H9 (cell line): ENCODE results near the gene CCNC. TPM values are rescaled to one million over a fixed set of nuclear protein-coding genes. Genes with fewer than 3 reads are reported as not detected.
A peak's percentile ranks its signal among the peaks of the same experiment; 100 is the strongest.

ENCODE experiments used
- DNase-seq: peaks from one replicate; pipeline ENCODE4 v3.0.0-alpha.2; 2017
- H2AFZ ChIP-seq: one replicate; pipeline ENCODE4 v1.6.1; 2013; ENCODE audit warnings: mild to moderate bottlenecking, low read length, control low read depth, moderate library complexity
- H2AK5ac ChIP-seq: 2 replicates; pipeline ENCODE4 v1.6.1; 2013; ENCODE audit warnings: low read length, control low read depth, mixed read lengths; ENCODE audit not compliant: insufficient read length
- H2BK120ac ChIP-seq: one replicate; pipeline ENCODE4 v1.6.1; 2013; ENCODE audit warnings: low read depth, mild to moderate bottlenecking, low read length, control low read depth, inconsistent platforms; ENCODE audit not compliant: poor library complexity, severe bottlenecking
- H2BK12ac ChIP-seq: 2 replicates; pipeline ENCODE4 v1.6.1; 2013; ENCODE audit warnings: low read length, control low read depth, mixed read lengths, low read depth; ENCODE audit not compliant: insufficient read length
- H2BK15ac ChIP-seq: 2 replicates; pipeline ENCODE4 v1.6.1; 2013; ENCODE audit warnings: low read depth, low read length, control low read depth
- H2BK20ac ChIP-seq: one replicate; pipeline ENCODE4 v1.6.1; 2013; ENCODE audit warnings: low read depth, mild to moderate bottlenecking, low read length, control low read depth, inconsistent platforms; ENCODE audit not compliant: poor library complexity, severe bottlenecking
- H2BK5ac ChIP-seq: 2 replicates; pipeline ENCODE4 v1.6.1; 2013; ENCODE audit warnings: low read length, control low read depth, mixed read lengths; ENCODE audit not compliant: insufficient read length
- H3K14ac ChIP-seq: 2 replicates; pipeline ENCODE4 v1.6.1; 2013; ENCODE audit warnings: low read length, control low read depth; ENCODE audit not compliant: insufficient read depth
- H3K18ac ChIP-seq: 2 replicates; pipeline ENCODE4 v1.6.1; 2013; ENCODE audit warnings: low read depth, mild to moderate bottlenecking, mixed read lengths, low read length, control low read depth; ENCODE audit not compliant: insufficient read length
- H3K23ac ChIP-seq: 2 replicates; pipeline ENCODE4 v1.6.1; 2013; ENCODE audit warnings: low read length, control low read depth, mixed read lengths, low read depth; ENCODE audit not compliant: insufficient read length
- H3K23me2 ChIP-seq: 2 replicates; pipeline ENCODE4 v1.6.1; 2013; ENCODE audit warnings: low read depth, mild to moderate bottlenecking, mixed read lengths, low read length, control low read depth; ENCODE audit not compliant: insufficient read length, poor library complexity, severe bottlenecking
- H3K27ac ChIP-seq: 2 replicates; pipeline ENCODE4 v1.5.1; 2013; ENCODE audit warnings: low read length, control low read depth, mixed read lengths, low read depth; ENCODE audit not compliant: insufficient read length
- H3K27me3 ChIP-seq: 2 replicates; pipeline ENCODE4 v1.6.1; 2013; ENCODE audit warnings: low read length, control low read depth, inconsistent platforms; ENCODE audit not compliant: insufficient read depth
- H3K4ac ChIP-seq: 2 replicates; pipeline ENCODE4 v1.6.1; 2013; ENCODE audit warnings: low read depth, mild to moderate bottlenecking, control low read depth, inconsistent platforms, low read length, moderate library complexity
- H3K4me1 ChIP-seq: 2 replicates; pipeline ENCODE4 v1.6.1; 2013; ENCODE audit warnings: low read length, control low read depth, inconsistent platforms; ENCODE audit not compliant: insufficient read depth
- H3K4me2 ChIP-seq: 2 replicates; pipeline ENCODE4 v1.6.1; 2013; ENCODE audit warnings: low read length, control low read depth, mixed read lengths; ENCODE audit not compliant: insufficient read length, insufficient read depth
- H3K56ac ChIP-seq: 2 replicates; pipeline ENCODE4 v1.6.1; 2013; ENCODE audit warnings: low read depth, mild to moderate bottlenecking, mixed read lengths, low read length, control low read depth; ENCODE audit not compliant: insufficient read length
- H3K79me1 ChIP-seq: 2 replicates; pipeline ENCODE4 v1.6.1; 2013; ENCODE audit warnings: low read depth, mild to moderate bottlenecking, moderate library complexity, low read length, control low read depth, inconsistent platforms; ENCODE audit not compliant: insufficient read depth, poor library complexity, severe bottlenecking
- H3K79me2 ChIP-seq: 2 replicates; pipeline ENCODE4 v1.6.1; 2013; ENCODE audit warnings: low read length, control low read depth, inconsistent platforms; ENCODE audit not compliant: insufficient read depth
- H3K9ac ChIP-seq: 2 replicates; pipeline ENCODE4 v1.6.1; 2013; ENCODE audit warnings: low read length, control low read depth, mixed read lengths; ENCODE audit not compliant: insufficient read length; ENCODE audit errors: extremely low read depth
- H3K9me3 ChIP-seq: one replicate; pipeline ENCODE4 v1.6.1; 2013; ENCODE audit warnings: low read depth, low read length, inconsistent platforms; ENCODE audit not compliant: control insufficient read depth
- H3T11ph ChIP-seq: one replicate; pipeline ENCODE4 v1.6.1; 2013; ENCODE audit warnings: mild to moderate bottlenecking, low read length, control low read depth, inconsistent platforms
- H4K20me1 ChIP-seq: one replicate; pipeline ENCODE4 v1.6.1; 2013; ENCODE audit not compliant: control insufficient read depth, insufficient read length, insufficient read depth
- H4K5ac ChIP-seq: 2 replicates; pipeline ENCODE4 v1.6.1; 2013; ENCODE audit warnings: low read depth, mild to moderate bottlenecking, mixed read lengths, low read length, control low read depth; ENCODE audit not compliant: insufficient read length
- H4K8ac ChIP-seq: replicated peaks from 2 replicates; pipeline ENCODE4 v1.6.1; 2013; ENCODE audit warnings: low read length, control low read depth, mixed read lengths, low read depth; ENCODE audit not compliant: insufficient read length
- H4K91ac ChIP-seq: 2 replicates; pipeline ENCODE4 v1.6.1; 2013; ENCODE audit warnings: low read depth, mild to moderate bottlenecking, moderate library complexity, mixed read lengths, low read length, control low read depth; ENCODE audit not compliant: insufficient read length
- H3K27ac Mint-ChIP-seq, 3 experiments: 2 replicates in 2 of 3; 3 replicates in 1 of 3; pipeline ENCODE4 v1.8.0; 2020 to 2021; ENCODE audit warnings: mixed read lengths in 3 of 3, mild to moderate bottlenecking in 1 of 3, moderate library complexity in 1 of 3
- H3K27me3 Mint-ChIP-seq: 2 replicates; pipeline ENCODE4 v1.8.0; 2021; ENCODE audit warnings: low read depth, mild to moderate bottlenecking, moderate library complexity, mixed read lengths
- H3K36me3 Mint-ChIP-seq, 3 experiments: 2 replicates in 2 of 3; 3 replicates in 1 of 3; pipeline ENCODE4 v1.8.0; 2020 to 2021; ENCODE audit warnings: low read depth in 3 of 3, mixed read lengths in 3 of 3; ENCODE audit not compliant: insufficient read depth in 1 of 3
- H3K4me1 Mint-ChIP-seq, 2 experiments: 2 replicates each; pipeline ENCODE4 v1.8.0; 2020; ENCODE audit warnings: mixed read lengths in 2 of 2
- H3K4me3 Mint-ChIP-seq, 2 experiments: 2 replicates in 1 of 2; 3 replicates in 1 of 2; pipeline ENCODE4 v1.8.0; 2020 to 2021; ENCODE audit warnings: mild to moderate bottlenecking in 2 of 2, mixed read lengths in 2 of 2, moderate library complexity in 1 of 2
- H3K9me3 Mint-ChIP-seq, 2 experiments: 2 replicates in 1 of 2; 3 replicates in 1 of 2; pipeline ENCODE4 v1.8.0; 2020; ENCODE audit warnings: mild to moderate bottlenecking in 2 of 2, mixed read lengths in 2 of 2, moderate library complexity in 1 of 2
- CTCF ChIP-seq: fragments of 200-600 bp; sonication (generic); conservative IDR thresholded peaks from 3 replicates; pipeline ENCODE4 v1.8.0; 2021; ENCODE audit warnings: antibody characterized with exemption, mild to moderate bottlenecking
- WGBS: extraction: QIAGEN DNeasy Blood & Tissue Kit; methylation state at CpG from one replicate; pipeline ENCODE4 v1.1.7; 2013; ENCODE audit warnings: missing lambda C conversion rate, low lambda C conversion rate, mixed read lengths; ENCODE audit not compliant: insufficient read length; ENCODE audit errors: extremely low coverage; 5-methylcytosine and 5-hydroxymethylcytosine counted together
- total RNA-seq: library from RNA; stranded (reverse); gene quantifications from 2 replicates; pipeline ENCODE4 v1.2.1, GENCODE V29; 2021

CCNC gene
- total RNA-seq, 1 experiment from 2014 or later = 112 TPM

- Histone ChIP-seq H2BK5ac (no peak overlapping the region), H4K91ac (no peak overlapping the region), H3K9ac (no peak overlapping the region), H3K4me1 (no peaks in the 10 kb centered on the region), H3K79me1 (no peaks in the 10 kb centered on the region), H4K5ac (no peak overlapping the region), H3K23me2 (no peaks in the 10 kb centered on the region), H3K23ac (no peak overlapping the region), H4K20me1 (no peaks in the 10 kb centered on the region), H3K27me3 (peaks cover 93% of the 10 kb centered on the region), H2BK20ac (no peak overlapping the region), H3T11ph (no peak overlapping the region), H3K4ac (no peak overlapping the region), H3K56ac (no peak overlapping the region), H2BK12ac (no peak overlapping the region), H2AK5ac (no peak overlapping the region), H2BK15ac (no peak overlapping the region), H2BK120ac (no peak overlapping the region), H4K8ac (no peak overlapping the region), H3K27ac (no peak overlapping the region), H3K4me2 (peak overlapping the region; percentile 46), H3K9me3 (no peaks in the 10 kb centered on the region), H2AFZ (no peak overlapping the region), H3K79me2 (no peaks in the 10 kb centered on the region), H3K14ac (no peak overlapping the region), H3K18ac (no peak overlapping the region)
- H3K4me3 Mint-ChIP-seq = peak overlapping the region in 1 of 2 experiments; percentile 69; a peak in 2 of 5 replicates
- H3K4me1 Mint-ChIP-seq = peaks cover 27 to 45% of the 10 kb centered on the region in 2 experiments
- H3K27me3 Mint-ChIP-seq = peaks cover 100% of the 10 kb centered on the region
- H3K36me3 Mint-ChIP-seq = no peaks in the 10 kb centered on the region
- peaks cover 0 to 3% of the 10 kb centered on the region in 2 experiments; a peak in 1 of 5 replicates for H3K9me3 Mint-ChIP-seq
- TF ChIP-seq CTCF = no peak
- peak; percentile 54 for DNase-seq
- WGBS = no CpG with 5 or more reads among the region's 31 CpGs
- H3K27ac Mint-ChIP-seq = no peak overlapping the region
Measured at GRCh38 chr6:99604166-99605073, 36.0 kb upstream of the CCNC start.
